Vagina (tissue), 2 donors: ENCODE data around the gene PLEKHG7.

Source experiments
- CTCF ChIP-seq, 3 experiments: fragments of 450-650 bp in 2 of 3; fragments of 200-600 bp in 1 of 3; sonication (generic) in 1 of 3; IDR thresholded peaks; one replicate each; pipeline ENCODE4 v1.5.1; 2017 to 2019; ENCODE audit warnings: antibody characterized with exemption in 3 of 3, mild to moderate bottlenecking in 2 of 3, moderate library complexity in 2 of 3
- POLR2A ChIP-seq, 2 donors: fragments of 450-650 bp; IDR thresholded peaks; one replicate each; pipeline ENCODE4 v1.6.1; 2017; ENCODE audit warnings: antibody characterized with exemption in 2 of 2, mild to moderate bottlenecking in 2 of 2, moderate library complexity in 2 of 2
- POLR2AphosphoS5 ChIP-seq, 2 donors: sonication (generic); formaldehyde crosslinking; IDR thresholded peaks; one replicate each; pipeline ENCODE4 v1.9.0; 2017; ENCODE audit warnings: antibody characterized with exemption in 2 of 2, mild to moderate bottlenecking in 2 of 2, low read depth in 1 of 2; ENCODE audit not compliant: insufficient read depth in 1 of 2

- TF ChIP-seq CTCF (IDR thresholded peaks at IDR 0.05) (no peak), POLR2A (IDR thresholded peaks at IDR 0.05) (no peak), POLR2AphosphoS5 (IDR thresholded peaks at IDR 0.05; ENCODE audit: insufficient read depth in 1 of 2, low read depth in 1 of 2) (no peak)
Observed at GRCh38 chr12:92695577-92695976, 7.2 kb upstream of the PLEKHG7 start.
